Nephron (organoid): ENCODE measurements around the gene STN1.

ENCODE experiments used
- H3K27ac Mint-ChIP-seq, 3 experiments: 2 replicates each; pipeline ENCODE4 v1.8.0; 2020; ENCODE audit warnings: mixed read lengths in 3 of 3, mild to moderate bottlenecking in 2 of 3, moderate library complexity in 1 of 3
- H3K27me3 Mint-ChIP-seq: 2 replicates; pipeline ENCODE4 v1.8.0; 2021; ENCODE audit warnings: low read depth, mild to moderate bottlenecking, moderate library complexity, mixed read lengths
- H3K36me3 Mint-ChIP-seq: 2 replicates; pipeline ENCODE4 v1.8.0; 2020; ENCODE audit warnings: low read depth, mixed read lengths
- H3K4me1 Mint-ChIP-seq: 2 replicates; pipeline ENCODE4 v1.8.0; 2020; ENCODE audit warnings: mixed read lengths
- H3K4me3 Mint-ChIP-seq, 3 experiments: 2 replicates each; pipeline ENCODE4 v1.8.0; 2020; ENCODE audit warnings: mild to moderate bottlenecking in 3 of 3, mixed read lengths in 3 of 3, moderate library complexity in 2 of 3
- H3K9me3 Mint-ChIP-seq: 2 replicates; pipeline ENCODE4 v1.8.0; 2020; ENCODE audit warnings: mixed read lengths
- CTCF ChIP-seq, 3 experiments: fragments of 200-600 bp; sonication (generic); IDR thresholded peaks; one replicate each; pipeline ENCODE4 v1.5.0; 2021; ENCODE audit warnings: antibody characterized with exemption in 3 of 3; ENCODE audit not compliant: unreplicated experiment in 3 of 3

The STN1 gene

GRCh38 chr10:103915796-103916195 lies 2.2 kb downstream of the STN1 start:
- Mint-ChIP-seq H3K27ac (peak overlapping the region; percentile 96 to 99 (median 99)), H3K4me1 (peaks cover 26% of the 10 kb centered on the region), H3K9me3 (no peaks in the 10 kb centered on the region), H3K27me3 (no peaks in the 10 kb centered on the region), H3K36me3 (peaks cover 8% of the 10 kb centered on the region), H3K4me3 (peak overlapping the region; percentile 89 to 99 (median 98))
- no peak for TF ChIP-seq CTCF (IDR thresholded peaks at IDR 0.05; ENCODE audit: unreplicated experiment in 3 of 3)

DNA sequence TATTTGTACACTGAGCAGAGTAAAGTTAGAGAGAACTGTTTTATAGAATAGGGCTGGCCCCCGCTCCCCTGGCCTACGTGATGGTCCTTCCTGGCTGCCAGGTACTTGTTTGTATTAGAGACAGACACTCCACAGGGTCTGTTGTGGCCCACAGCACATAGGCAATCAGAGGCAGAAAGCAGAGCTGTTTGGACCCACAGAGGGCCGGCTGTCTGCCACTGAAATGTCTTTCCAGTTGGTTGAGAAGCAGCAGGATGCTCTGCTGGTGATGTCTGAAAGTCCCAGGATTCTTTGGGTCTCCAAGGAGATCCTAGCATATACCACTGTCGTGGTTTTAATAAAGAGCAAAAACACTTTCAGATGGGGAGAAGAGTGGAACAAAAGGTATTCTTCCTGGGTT lies 5.2 kb downstream of the STN1 start:
- Mint-ChIP-seq H3K27me3 (no peaks in the 10 kb centered on the region), H3K27ac (no peak overlapping the region), H3K9me3 (no peaks in the 10 kb centered on the region), H3K4me1 (peaks cover 26% of the 10 kb centered on the region), H3K4me3 (no peak overlapping the region), H3K36me3 (peaks cover 11% of the 10 kb centered on the region)
- TF ChIP-seq CTCF (IDR thresholded peaks at IDR 0.05; ENCODE audit: unreplicated experiment in 3 of 3): no peak

DNA sequence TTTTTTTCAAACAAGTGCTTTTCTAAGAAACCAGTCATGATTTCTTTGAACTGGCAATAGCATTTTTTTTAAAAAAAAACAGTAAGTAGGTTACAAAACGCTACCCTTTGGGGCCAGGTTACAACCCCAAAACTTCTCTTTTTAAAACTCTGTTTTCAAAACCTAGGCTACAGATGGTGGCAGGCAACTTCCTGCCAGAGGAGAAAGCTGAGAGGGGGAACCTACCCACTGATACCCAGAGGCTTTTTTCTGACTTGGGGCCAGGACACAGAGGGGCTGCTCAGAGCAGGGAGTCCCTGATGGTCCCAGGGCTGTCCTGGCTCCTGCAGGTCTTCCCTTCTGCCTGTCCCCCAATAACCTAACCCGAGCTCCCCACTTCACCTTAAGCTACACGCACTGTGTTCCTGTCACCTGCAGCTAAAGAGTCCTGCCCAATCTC lies 6.9 kb downstream of the STN1 start:
- Mint-ChIP-seq H3K4me3 (no peak overlapping the region), H3K36me3 (peaks cover 11% of the 10 kb centered on the region), H3K9me3 (no peaks in the 10 kb centered on the region), H3K27ac (no peak overlapping the region), H3K27me3 (no peaks in the 10 kb centered on the region), H3K4me1 (peaks cover 12% of the 10 kb centered on the region)
- no peak for TF ChIP-seq CTCF (IDR thresholded peaks at IDR 0.05; ENCODE audit: unreplicated experiment in 3 of 3)

- TF ChIP-seq CTCF (IDR thresholded peaks at IDR 0.05; ENCODE audit: unreplicated experiment in 3 of 3): no peak
- H3K4me1 Mint-ChIP-seq: peaks cover 9% of the 10 kb centered on the region
These were observed 7.5 kb downstream of the STN1 start for GRCh38 chr10:103910442-103911012.

GRCh38 chr10:103905441-103905840 lies 12.5 kb downstream of the STN1 start:
- H3K4me1 Mint-ChIP-seq: peaks cover 13% of the 10 kb centered on the region
- no peak overlapping the region for H3K4me3 Mint-ChIP-seq

More at GRCh38 chr10:103910442-103911012, 7.5 kb downstream of the STN1 start:
- Mint-ChIP-seq H3K36me3 (peaks cover 11% of the 10 kb centered on the region), H3K27ac (no peak overlapping the region), H3K27me3 (no peaks in the 10 kb centered on the region), H3K9me3 (no peaks in the 10 kb centered on the region), H3K4me3 (no peak overlapping the region)

More at GRCh38 chr10:103905441-103905840, 12.5 kb downstream of the STN1 start:
- Mint-ChIP-seq H3K36me3 (peaks cover 20% of the 10 kb centered on the region), H3K9me3 (no peaks in the 10 kb centered on the region), H3K27me3 (no peaks in the 10 kb centered on the region), H3K27ac (no peak overlapping the region)
- TF ChIP-seq CTCF (IDR thresholded peaks at IDR 0.05; ENCODE audit: unreplicated experiment in 3 of 3): no peak
